Endothelial cell (in vitro differentiated cells): ENCODE measurements around the gene FAM240A. TPM values are rescaled to one million over a fixed set of nuclear protein-coding genes. Genes with fewer than 3 reads are reported as not detected.

Source experiments
- DNase-seq: peaks from one replicate; pipeline ENCODE4 v3.0.0; 2021; ENCODE audit warnings: low spot score
- H3K27ac Mint-ChIP-seq: one replicate; pipeline ENCODE4 v1.8.0; 2021; ENCODE audit warnings: mixed read lengths, inconsistent platforms; ENCODE audit not compliant: unreplicated experiment
- H3K27me3 Mint-ChIP-seq: one replicate; pipeline ENCODE4 v1.8.0; 2021; ENCODE audit warnings: mild to moderate bottlenecking, moderate library complexity, mixed read lengths, inconsistent platforms; ENCODE audit not compliant: unreplicated experiment
- H3K36me3 Mint-ChIP-seq: one replicate; pipeline ENCODE4 v1.8.0; 2021; ENCODE audit warnings: mild to moderate bottlenecking, low read depth, mixed read lengths, inconsistent platforms; ENCODE audit not compliant: unreplicated experiment
- H3K4me1 Mint-ChIP-seq: one replicate; pipeline ENCODE4 v1.8.0; 2021; ENCODE audit warnings: mild to moderate bottlenecking, mixed read lengths, inconsistent platforms; ENCODE audit not compliant: unreplicated experiment
- H3K4me3 Mint-ChIP-seq: one replicate; pipeline ENCODE4 v1.8.0; 2021; ENCODE audit warnings: mild to moderate bottlenecking, mixed read lengths, inconsistent platforms; ENCODE audit not compliant: unreplicated experiment
- H3K9me3 Mint-ChIP-seq: one replicate; pipeline ENCODE4 v1.8.0; 2021; ENCODE audit warnings: mixed read lengths, inconsistent platforms; ENCODE audit not compliant: unreplicated experiment
- CTCF ChIP-seq: fragments of 200-600 bp; sonication (generic); IDR thresholded peaks from one replicate; pipeline ENCODE4 v1.5.0; 2021; ENCODE audit warnings: antibody characterized with exemption; ENCODE audit not compliant: unreplicated experiment
- total RNA-seq: library from RNA; stranded (reverse); fragmentation: NEBNext Ultra II Directional; extraction: Animal tissue kit (Norgen Biotek cat#: 25700); gene quantifications from one replicate; pipeline ENCODE4 v1.2.1, GENCODE V29; 2021; ENCODE audit not compliant: unreplicated experiment

Gene FAM240A
- total RNA-seq, 1 donor from 2014 or later, result not detected

- no peak for DNase-seq
- Mint-ChIP-seq H3K27me3 (peaks cover 1% of the 10 kb centered on the region), H3K27ac (no peak overlapping the region), H3K4me1 (peaks cover 17% of the 10 kb centered on the region), H3K4me3 (no peak overlapping the region), H3K36me3 (no peaks in the 10 kb centered on the region), H3K9me3 (no peaks in the 10 kb centered on the region)
- TF ChIP-seq CTCF, result no peak
Measured at GRCh38 chr3:46619845-46620778, 7.8 kb downstream of the FAM240A start.

- no peak for TF ChIP-seq CTCF
- H3K9me3 Mint-ChIP-seq, result no peaks in the 10 kb centered on the region
- no peaks in the 10 kb centered on the region for H3K36me3 Mint-ChIP-seq
- DNase-seq, result no peak
- peaks cover 3% of the 10 kb centered on the region for H3K27me3 Mint-ChIP-seq
- no peak overlapping the region for H3K4me3 Mint-ChIP-seq
- peak overlapping the region; percentile 81 for H3K27ac Mint-ChIP-seq
- peaks cover 46% of the 10 kb centered on the region for H3K4me1 Mint-ChIP-seq
Measured at GRCh38 chr3:46624533-46624932, 12.2 kb downstream of the FAM240A start.

GRCh38 chr3:46624975-46625490, 12.7 kb downstream of the FAM240A start:
- Mint-ChIP-seq H3K4me1 (peaks cover 43% of the 10 kb centered on the region), H3K9me3 (no peaks in the 10 kb centered on the region), H3K36me3 (no peaks in the 10 kb centered on the region), H3K27ac (peak overlapping the region; percentile 36), H3K4me3 (no peak overlapping the region), H3K27me3 (peaks cover 3% of the 10 kb centered on the region)
- DNase-seq, result no peak
- no peak for TF ChIP-seq CTCF

- no peak for TF ChIP-seq CTCF
- Mint-ChIP-seq H3K4me1 (peaks cover 39% of the 10 kb centered on the region), H3K27ac (no peak overlapping the region), H3K36me3 (no peaks in the 10 kb centered on the region), H3K4me3 (no peak overlapping the region), H3K9me3 (no peaks in the 10 kb centered on the region), H3K27me3 (peaks cover 3% of the 10 kb centered on the region)
- DNase-seq, result no peak
Measured at GRCh38 chr3:46626039-46626438, 13.7 kb downstream of the FAM240A start.

GRCh38 chr3:46627078-46627477, 14.8 kb downstream of the FAM240A start:
- Mint-ChIP-seq H3K9me3 (no peaks in the 10 kb centered on the region), H3K36me3 (no peaks in the 10 kb centered on the region), H3K4me1 (peaks cover 39% of the 10 kb centered on the region), H3K27ac (no peak overlapping the region), H3K27me3 (peaks cover 3% of the 10 kb centered on the region), H3K4me3 (no peak overlapping the region)
- no peak for TF ChIP-seq CTCF
- no peak for DNase-seq
